DMS114 treated with DMSO at 0.1 percent for 48 hours (cell line): Measurements from ENCODE around the gene INPP5F.
"Not testable (repeated sequence)": the region's sequence is repeated elsewhere in the genome, so short reads cannot be mapped to it uniquely, and the experiment has no call there.

Experiments used
- DNase-seq: peaks from one replicate; lab custom pipeline; 2025; ENCODE audit not compliant: unreplicated experiment; lab: John Stamatoyannopoulos, UW

Gene INPP5F

DNA sequence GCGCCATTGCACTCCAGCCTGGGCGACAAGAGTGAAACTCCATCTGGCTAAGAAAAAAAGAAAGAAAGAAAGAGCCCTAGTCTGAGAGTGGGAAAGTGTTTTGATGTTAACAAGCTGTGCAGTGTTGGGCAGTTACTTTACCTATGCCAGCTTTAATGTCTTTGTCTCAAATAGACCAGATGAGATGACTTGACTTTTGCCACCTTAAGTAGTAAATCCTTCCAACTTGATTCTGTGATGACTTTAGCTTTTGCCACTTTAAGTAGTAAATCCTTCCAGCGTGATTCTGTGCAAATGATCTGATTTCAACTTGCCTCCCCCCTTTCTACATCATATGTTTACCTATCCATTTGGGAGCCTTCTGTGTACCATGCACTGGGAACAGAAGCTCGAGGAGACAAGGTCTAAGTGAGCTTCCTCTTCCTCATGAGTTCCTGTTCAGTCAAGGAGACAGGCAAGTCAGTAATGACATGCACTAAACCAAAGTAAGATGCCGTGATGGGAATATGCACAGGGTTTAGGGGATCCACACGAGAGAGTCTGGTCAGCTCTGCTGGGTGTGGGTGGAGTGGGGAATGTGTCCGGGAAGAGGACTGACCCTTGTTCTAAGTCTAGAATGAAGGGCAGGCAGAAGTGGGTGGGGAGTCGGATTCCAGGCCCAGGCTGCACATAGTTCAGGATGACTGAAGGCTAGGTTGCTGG lies 17.2 kb downstream of the INPP5F start:
- no peak for DNase-seq

DNA sequence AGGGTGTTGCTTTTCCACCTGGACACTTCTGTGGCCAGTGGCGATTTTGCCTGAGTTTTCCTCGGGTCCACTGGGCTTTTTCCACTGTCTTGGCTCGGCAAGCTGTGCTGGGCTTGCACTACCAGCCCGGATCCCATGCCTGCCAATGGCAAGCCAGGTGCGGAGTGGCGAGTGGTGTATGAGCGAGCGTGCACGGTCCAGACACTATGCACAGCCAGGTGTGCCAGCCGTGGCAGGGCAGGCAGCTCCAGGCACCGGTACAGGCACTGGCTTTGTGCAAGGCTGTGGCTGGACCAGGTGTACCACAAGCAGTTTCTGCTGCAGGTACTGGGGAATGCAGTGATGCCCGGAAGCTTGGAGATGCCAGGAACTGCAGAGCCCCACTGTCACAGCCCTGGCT lies 22.1 kb downstream of the INPP5F start:
- no peak for DNase-seq

DNA sequence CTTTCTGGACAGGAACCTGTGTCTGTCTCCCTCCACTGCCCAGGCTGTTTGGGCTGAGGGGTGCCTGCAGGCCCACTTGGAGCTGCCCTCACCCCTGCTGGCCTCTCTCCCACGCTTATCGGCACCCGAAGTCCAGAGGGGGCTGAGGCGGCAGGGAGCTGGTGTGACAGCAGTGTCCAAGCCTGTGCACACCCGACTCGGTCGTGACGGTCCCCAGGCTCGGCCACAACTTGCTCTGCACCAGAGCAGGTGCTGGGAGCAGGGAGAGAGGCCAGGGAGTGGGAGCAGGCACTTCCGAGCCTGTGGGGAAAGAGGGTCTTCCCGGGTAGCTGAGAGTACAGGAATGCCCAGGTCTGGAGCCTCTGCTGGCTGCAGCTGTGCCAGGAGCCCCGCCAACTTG lies 23.0 kb downstream of the INPP5F start:
- DNase-seq, result no peak

- no peak for DNase-seq
Observed at GRCh38 chr10:119749455-119749854, 23.6 kb downstream of the INPP5F start.

DNA sequence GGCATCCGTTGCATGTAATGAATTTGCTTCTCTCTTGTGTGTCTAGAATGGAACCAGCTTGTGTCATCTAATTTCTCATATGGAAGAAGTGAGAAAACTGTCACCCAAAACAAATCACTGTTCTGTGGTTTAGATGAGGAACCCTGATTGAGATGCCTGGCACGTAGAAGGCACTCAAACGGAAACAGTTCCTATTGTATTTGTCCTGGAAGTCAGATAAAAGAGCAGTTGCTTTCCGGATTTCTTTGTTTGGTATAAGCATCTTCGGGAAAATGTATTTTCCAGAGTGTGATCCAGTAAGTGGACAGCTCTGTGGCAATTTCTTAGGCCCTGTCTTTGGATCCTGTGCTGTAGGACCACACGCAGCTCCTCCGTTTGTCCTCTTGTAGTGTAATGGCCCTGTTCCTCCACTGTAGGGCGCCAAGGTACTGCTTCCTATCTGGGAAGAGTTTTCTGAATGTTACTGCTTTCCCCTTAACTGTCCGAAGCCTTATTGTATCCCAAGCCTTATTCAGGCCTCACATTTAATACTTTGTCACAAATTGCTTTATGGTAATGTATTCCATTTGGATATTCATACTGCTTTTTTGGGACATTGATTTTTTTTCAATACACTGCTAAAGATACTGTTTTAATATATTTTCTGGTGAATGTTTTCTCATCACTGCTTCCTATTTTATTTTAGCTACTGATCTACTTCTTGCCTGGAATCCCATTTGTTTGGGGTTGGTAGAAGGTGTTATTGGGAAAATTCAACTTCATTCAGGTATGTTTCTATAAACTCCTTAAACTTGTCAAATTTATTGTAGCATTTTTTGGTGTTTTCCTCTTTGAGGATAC lies 24.8 kb downstream of the INPP5F start:
- DNase-seq, result peak; percentile 84

DNA sequence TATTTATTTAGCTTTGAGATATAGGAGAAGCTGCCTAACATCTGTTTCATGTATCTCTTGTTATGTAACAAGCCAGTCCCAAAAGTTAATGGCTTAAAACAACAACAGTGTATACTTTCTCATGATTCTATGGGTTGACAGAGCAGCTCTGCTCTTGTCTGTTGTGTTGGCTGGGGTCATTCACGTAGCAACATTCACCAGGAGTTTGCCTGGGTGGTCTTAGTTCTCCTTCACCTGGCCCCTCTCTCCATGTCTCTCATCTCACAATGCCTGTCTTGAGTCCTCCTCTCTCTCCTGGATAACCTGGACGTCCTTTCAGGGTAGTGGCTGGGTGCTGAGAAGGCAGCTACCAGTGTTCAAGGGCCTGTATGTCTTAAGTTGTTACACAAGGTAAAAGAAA lies 27.5 kb downstream of the INPP5F start:
- DNase-seq, result no peak

DNA sequence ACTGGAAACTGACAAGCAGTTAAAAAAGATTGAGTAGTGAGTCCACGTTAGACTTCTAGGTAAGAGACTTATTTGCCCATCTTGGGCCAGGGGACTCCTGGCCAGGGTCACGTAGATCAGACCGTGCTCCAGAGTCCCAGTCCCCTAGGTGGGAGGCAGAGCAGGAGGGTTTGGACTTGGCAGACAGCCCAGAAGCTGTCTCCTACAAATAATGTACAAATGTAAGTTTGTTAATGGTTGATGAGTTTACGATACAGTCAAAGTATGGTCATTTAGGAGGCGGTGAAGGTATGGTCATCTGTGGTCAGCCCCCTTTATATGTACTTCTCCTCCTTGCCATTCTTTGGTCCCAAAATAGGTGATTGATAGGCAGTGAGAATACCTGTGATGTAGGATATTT lies 28.2 kb downstream of the INPP5F start:
- no peak for DNase-seq

GRCh38 chr10:119754936-119755335 lies 29.1 kb downstream of the INPP5F start:
- no peak for DNase-seq

DNA sequence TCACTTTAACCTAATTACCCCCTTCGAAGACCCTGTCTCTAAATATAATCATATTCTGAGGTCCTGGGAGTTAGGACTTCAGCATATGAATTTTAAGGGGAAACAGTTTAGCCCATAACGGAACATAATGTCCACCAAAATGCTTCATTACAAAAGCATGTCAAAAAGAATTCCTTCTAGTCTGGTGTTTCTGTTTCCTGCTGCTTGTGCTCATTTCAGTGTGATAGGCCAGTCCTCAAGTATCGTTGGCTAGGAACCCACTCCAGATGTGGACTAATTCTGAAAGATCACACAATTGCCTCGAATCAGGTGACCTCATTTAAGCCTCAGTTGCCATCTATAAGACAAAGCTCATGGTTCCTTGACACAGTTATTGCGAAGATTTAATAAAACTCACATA lies 29.6 kb downstream of the INPP5F start:
- DNase-seq, result no peak

DNA sequence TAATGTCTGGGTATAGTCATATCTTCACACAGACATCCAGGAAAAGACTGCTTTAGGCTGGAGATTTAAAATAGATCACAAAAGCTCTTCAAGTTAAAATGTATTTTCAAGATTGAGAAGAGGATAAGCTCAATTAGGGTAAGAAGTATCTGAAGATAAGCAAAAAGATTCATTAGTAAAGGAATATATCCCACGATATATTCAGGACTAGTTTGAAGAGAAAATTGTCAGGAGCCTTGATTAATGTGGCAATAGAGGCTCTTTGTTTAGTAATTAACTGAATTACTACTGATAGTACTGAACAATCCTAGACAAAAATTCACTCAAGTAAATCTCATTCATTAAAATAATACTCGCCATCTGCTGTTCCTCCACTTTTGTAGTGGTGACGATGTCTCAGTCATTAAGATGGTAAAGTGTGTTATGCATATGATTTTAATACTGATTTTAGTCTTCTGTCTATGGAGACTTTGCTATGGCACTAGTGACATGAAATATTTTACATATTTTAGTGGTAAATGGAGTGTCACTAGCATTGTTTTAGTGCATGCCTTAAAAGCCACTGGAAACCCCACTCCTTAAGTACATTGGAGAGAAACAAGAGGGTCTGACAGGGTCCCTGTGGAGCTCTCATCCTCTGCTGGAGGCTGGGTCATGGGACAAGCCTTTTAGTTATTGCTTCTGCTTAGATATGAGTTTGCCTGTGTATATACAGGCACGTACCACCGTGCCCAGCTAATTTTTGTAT lies 32.8 kb downstream of the INPP5F start:
- no peak for DNase-seq

GRCh38 chr10:119759832-119760231 lies 34.0 kb downstream of the INPP5F start:
- no peak for DNase-seq

GRCh38 chr10:119761106-119761505 lies 35.3 kb downstream of the INPP5F start:
- DNase-seq, result no peak

DNA sequence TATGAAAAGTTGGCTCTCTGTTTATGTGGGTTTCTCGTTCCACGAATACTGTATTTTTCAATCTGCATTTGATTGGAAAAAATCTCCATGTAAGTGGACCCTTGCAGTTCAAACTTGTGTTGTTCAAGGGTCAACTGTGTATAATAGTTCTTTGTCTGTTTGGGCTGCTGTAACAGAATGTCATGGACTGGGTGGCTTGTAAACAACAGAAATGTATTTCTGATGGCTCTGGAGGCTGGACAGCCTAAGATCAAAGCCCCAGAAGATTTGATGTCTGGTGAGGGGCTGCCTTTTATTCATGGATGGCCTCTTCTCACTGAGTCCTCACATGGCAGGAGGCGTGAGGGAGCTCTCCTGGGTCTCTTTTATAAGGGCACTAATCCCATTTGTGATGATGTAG lies 36.2 kb downstream of the INPP5F start:
- no peak for DNase-seq

GRCh38 chr10:119762805-119763798 lies 37.3 kb downstream of the INPP5F start:
- DNase-seq, result no peak

- DNase-seq, result no peak
Observed at GRCh38 chr10:119768455-119769094, 42.7 kb downstream of the INPP5F start.

- no peak for DNase-seq
Observed at GRCh38 chr10:119769886-119770285, 44.0 kb downstream of the INPP5F start.

GRCh38 chr10:119770928-119771327 lies 45.1 kb downstream of the INPP5F start:
- no peak for DNase-seq

GRCh38 chr10:119772334-119772733 lies 46.5 kb downstream of the INPP5F start:
- DNase-seq, result no peak

- DNase-seq, result not testable (repeated sequence)
Observed at GRCh38 chr10:119773041-119773440, 47.2 kb downstream of the INPP5F start.

DNA sequence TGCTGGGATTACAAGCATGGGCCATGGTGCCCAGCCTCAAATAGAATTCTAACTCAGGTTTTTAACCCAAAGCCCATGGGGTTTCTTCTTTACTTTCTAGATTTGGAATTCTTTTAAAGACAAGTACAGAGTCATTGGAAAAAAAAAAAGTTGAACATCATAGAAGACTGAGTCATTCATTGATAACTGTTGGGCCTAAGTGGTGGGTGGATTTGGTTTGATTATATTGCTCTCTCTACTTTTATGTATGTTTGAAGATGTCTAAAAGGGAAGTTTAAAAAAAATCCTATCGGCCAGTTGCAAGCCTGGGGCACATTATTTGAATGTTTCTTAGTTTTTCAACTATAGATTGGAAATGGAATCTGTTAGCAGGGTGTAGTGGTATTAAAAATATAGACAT lies 49.7 kb downstream of the INPP5F start:
- DNase-seq, result no peak
